ENCODE measurements around the gene MYO10. TPM values are rescaled to one million over a fixed set of nuclear protein-coding genes. Genes with fewer than 3 reads are reported as not detected.

MYO10 gene
- total and polyA plus RNA-seq, 2 of the 8 experiments (the other 6 are each of a cell fraction or from before 2014, with no cell fraction given), result 21.5 to 107 TPM

DNA sequence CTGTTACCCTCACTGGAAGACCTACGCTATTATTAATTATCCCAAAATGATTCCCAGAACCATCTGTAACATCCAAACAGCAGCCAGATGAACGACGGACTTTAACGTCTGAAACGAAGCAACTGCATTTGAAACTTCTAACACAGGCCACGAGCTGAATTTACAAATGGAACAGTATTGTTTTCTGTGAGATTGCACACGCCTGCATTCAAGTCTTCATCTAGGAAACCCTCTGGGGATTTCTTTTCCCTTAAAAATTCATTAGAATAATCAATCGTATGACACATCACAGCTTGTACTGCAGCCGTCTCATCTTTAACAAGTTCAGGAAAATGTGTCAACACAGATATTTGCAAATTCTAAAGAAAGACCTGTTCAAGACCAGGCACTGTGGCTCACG is 80.2 kb downstream of the MYO10 start:
- no peak overlapping the region for H4K8ac ChIP-seq (ENCODE audit: extremely low read depth, insufficient read depth, low read length)
- no peak overlapping the region for H3K56ac ChIP-seq (replicated peaks; ENCODE audit: insufficient read length, low read depth, low read length)
- no peak overlapping the region for H3K9ac ChIP-seq (replicated peaks in 1 of 4; ENCODE audit: extremely low read depth in 1 of 4, low read depth in 3 of 4, low read length in 3 of 4)
- H3K9me3 ChIP-seq (ENCODE audit: insufficient read depth in 2 of 2, low read depth in 1 of 2, low read length in 1 of 2), result no peaks in the 10 kb centered on the region
- no peak overlapping the region for H2AFZ ChIP-seq (ENCODE audit: low read length)
- H3K14ac ChIP-seq (ENCODE audit: insufficient read length), result no peak overlapping the region
- no peaks in the 10 kb centered on the region for H3K23me2 ChIP-seq (ENCODE audit: low read depth, low read length)
- H2BK5ac ChIP-seq (ENCODE audit: low read depth, low read length), result no peak overlapping the region
- H4K20me1 ChIP-seq (replicated peaks in 1 of 2; ENCODE audit: control insufficient read depth in 1 of 2, insufficient read depth in 2 of 2, low read length in 2 of 2), result no peaks in the 10 kb centered on the region
- H3K4me1 ChIP-seq (replicated peaks in 1 of 4; ENCODE audit: control insufficient read depth in 3 of 4, insufficient read depth in 4 of 4, low read length in 3 of 4), result peaks cover 0 to 14% (median 5%) of the 10 kb centered on the region in 4 experiments; a peak in 4 of 7 replicates
- FAIRE-seq (no peak), DNase-seq (ENCODE audit: low read depth in 1 of 2, low spot score in 2 of 2) (no peak)
- no peak overlapping the region for H2BK12ac ChIP-seq (ENCODE audit: low read depth, low read length)
- no peak overlapping the region for H2BK20ac ChIP-seq (ENCODE audit: low read length)
- H3K27me3 ChIP-seq (replicated peaks in 1 of 4; ENCODE audit: control insufficient read depth in 3 of 4, extremely low read depth in 1 of 4, insufficient read depth in 3 of 4, low read length in 3 of 4), result no peaks in the 10 kb centered on the region
- no peak overlapping the region for H3K4ac ChIP-seq (replicated peaks; ENCODE audit: insufficient read length, low read depth, low read length)
- H3K18ac ChIP-seq (ENCODE audit: extremely low read depth, low read length), result no peak overlapping the region
- H3K79me2 ChIP-seq (ENCODE audit: control insufficient read depth in 1 of 2, insufficient read depth in 2 of 2, low read length in 2 of 2), result peaks cover 0 to 15% of the 10 kb centered on the region in 2 experiments; a peak in 2 of 4 replicates
- POLR2A ChIA-PET (ENCODE audit: partially characterized antibody), result interaction anchor here (1.0 kb wide), 1 partner anchor 14 kb away, joined by 3 read pairs; no protein-coding TSS in a partner anchor
- H3K36me3 ChIP-seq (ENCODE audit: control insufficient read depth in 2 of 4, insufficient read depth in 4 of 4, low read length in 3 of 4), result no peaks in the 10 kb centered on the region
- H3K4me2 ChIP-seq (ENCODE audit: insufficient read depth in 1 of 2, low read depth in 2 of 2, low read length in 2 of 2), result no peak overlapping the region
- no peak overlapping the region for H2BK120ac ChIP-seq (replicated peaks; ENCODE audit: low read depth, low read length)
- H3K27ac ChIP-seq (ENCODE audit: low read depth, low read length), result no peak overlapping the region
- no peak overlapping the region for H2BK15ac ChIP-seq (ENCODE audit: low read length)
- WGBS, 2 experiments (ENCODE audit: extremely low coverage in 1 of 2, insufficient coverage in 1 of 2, insufficient read length in 1 of 2, insufficient replicate concordance in 2 of 2, low coverage in 1 of 2, low lambda C conversion rate in 2 of 2, missing lambda C conversion rate in 1 of 2), result 89% methylated on average over 10 of the region's 10 CpGs; no CpG with 5 or more reads in 1 of the 2 experiments
- H3K23ac ChIP-seq (ENCODE audit: insufficient read length), result no peak overlapping the region
- H2AK5ac ChIP-seq (ENCODE audit: low read depth, low read length), result no peak overlapping the region
- H3K79me1 ChIP-seq (ENCODE audit: low read depth, low read length), result 0 out of 2 replicates have a peak, but pooled peaks cover 5% of the 10 kb centered on the region
- CTCF ChIA-PET (ENCODE audit: partially characterized antibody), result interaction anchor here (0.5 to 2.3 kb wide), 7 partner anchors 10 to 334 kb away, joined by 3 to 12 read pairs (median 4); no protein-coding TSS in a partner anchor
- no peak overlapping the region for H4K5ac ChIP-seq (ENCODE audit: insufficient read length, low read depth, low read length)
- H3K4me3 ChIP-seq (ENCODE audit: extremely low read depth in 1 of 4, insufficient read depth in 2 of 4, low read depth in 3 of 4, low read length in 4 of 4), result no peak overlapping the region
- no peak overlapping the region for H4K91ac ChIP-seq (replicated peaks; ENCODE audit: insufficient read length, low read length)
- TF ChIP-seq SIN3A (conservative IDR thresholded peaks at IDR 0.05 in 1 of 2, IDR thresholded peaks at IDR 0.05 in 1 of 2; ENCODE audit: low read depth in 1 of 2, low read length in 2 of 2), result no peak
- TF ChIP-seq EZH2 (IDR thresholded peaks at IDR 0.05; ENCODE audit: low read depth, low read length, severe bottlenecking), result no peak
- TF ChIP-seq, protein P1, sequence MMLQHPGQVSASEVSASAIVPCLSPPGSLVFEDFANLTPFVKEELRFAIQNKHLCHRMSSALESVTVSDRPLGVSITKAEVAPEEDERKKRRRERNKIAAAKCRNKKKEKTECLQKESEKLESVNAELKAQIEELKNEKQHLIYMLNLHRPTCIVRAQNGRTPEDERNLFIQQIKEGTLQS (IDR thresholded peaks at IDR 0.05; ENCODE audit: insufficient read depth, low read depth, low read length), result no peak
- TF ChIP-seq HDAC2 (IDR thresholded peaks at IDR 0.05; ENCODE audit: borderline replicate concordance in 1 of 2, low read depth in 2 of 2, low read length in 2 of 2), result no peak
- TF ChIP-seq RAD21 (IDR thresholded peaks at IDR 0.05 in 1 of 2, conservative IDR thresholded peaks at IDR 0.05 in 1 of 2; ENCODE audit: low read depth in 2 of 2, low read length in 2 of 2), result no peak
- no peak for TF ChIP-seq EGR1 (IDR thresholded peaks at IDR 0.05; ENCODE audit: borderline replicate concordance, low read depth, low read length)
- no peak for TF ChIP-seq CTBP2 (IDR thresholded peaks at IDR 0.05; ENCODE audit: borderline replicate concordance, insufficient read depth, insufficient read length, low read length)
- TF ChIP-seq CBX5 (IDR thresholded peaks at IDR 0.05; ENCODE audit: low read depth, low read length), result no peak
- no peak for TF ChIP-seq JUN (IDR thresholded peaks at IDR 0.05; ENCODE audit: low read depth, low read length)
- TF ChIP-seq SAP30 (IDR thresholded peaks at IDR 0.05; ENCODE audit: insufficient read depth, insufficient replicate concordance, low read length), result no peak
- no peak for TF ChIP-seq BRCA1 (IDR thresholded peaks at IDR 0.05; ENCODE audit: low read depth, low read length)
